WTC11 (cell line): ENCODE data around the gene SAT2. TPM values are rescaled to one million over a fixed set of nuclear protein-coding genes. Genes with fewer than 3 reads are reported as not detected.

Experiments
- ATAC-seq: fragments of 200-7000 bp; cut with Tn5 transposase; 2 replicates; pipeline ENCODE4 v1.10.0; 2021; ENCODE audit warnings: mild to moderate bottlenecking, moderate library complexity
- CTCF ChIA-PET: fragments of 300-600 bp; sonication (Branson Sonifier 250); formaldehyde crosslinking; loops from one replicate; lab custom pipeline; 2021; ENCODE audit warnings: antibody characterized with exemption; lab: Charles Lee
- POLR2A ChIA-PET: fragments of 350-600 bp; sonication (Branson Sonifier 250); formaldehyde crosslinking; loops from one replicate; lab custom pipeline; 2021; ENCODE audit warnings: antibody characterized with exemption; lab: Charles Lee
- DNase-seq: peaks from one replicate; pipeline ENCODE4 v3.0.0; 2021; ENCODE audit warnings: low spot score
- H3K27ac Mint-ChIP-seq: 2 replicates; pipeline ENCODE4 v1.8.0; 2021; ENCODE audit warnings: mixed read lengths
- H3K27me3 Mint-ChIP-seq: 2 replicates; pipeline ENCODE4 v1.8.0; 2021; ENCODE audit warnings: low read depth, mild to moderate bottlenecking, moderate library complexity, mixed read lengths
- H3K36me3 Mint-ChIP-seq: 2 replicates; pipeline ENCODE4 v1.8.0; 2021; ENCODE audit warnings: mixed read lengths
- H3K4me1 Mint-ChIP-seq: 2 replicates; pipeline ENCODE4 v1.8.0; 2022; ENCODE audit warnings: mixed read lengths
- H3K4me3 Mint-ChIP-seq: 2 replicates; pipeline ENCODE4 v1.8.0; 2021; ENCODE audit warnings: mild to moderate bottlenecking, moderate library complexity, mixed read lengths
- H3K9me3 Mint-ChIP-seq: 2 replicates; pipeline ENCODE4 v1.8.0; 2021; ENCODE audit warnings: mixed read lengths
- FOXK1 ChIP-seq: sonication (generic); formaldehyde crosslinking; IDR thresholded peaks from 2 replicates; pipeline ENCODE4 v1.8.0; 2022; ENCODE audit warnings: mild to moderate bottlenecking, moderate library complexity, missing genetic modification reagents
- GABPB1 ChIP-seq: sonication (generic); formaldehyde crosslinking; IDR thresholded peaks from 2 replicates; pipeline ENCODE4 v1.8.1; 2023; ENCODE audit warnings: mild to moderate bottlenecking, missing genetic modification reagents
- NR3C1 ChIP-seq: sonication (generic); formaldehyde crosslinking; conservative IDR thresholded peaks from 2 replicates; pipeline ENCODE4 v1.8.1; 2023; ENCODE audit warnings: low read depth, mild to moderate bottlenecking, missing genetic modification reagents
- PRRX2 ChIP-seq: fragments of 250-450 bp; sonication (Bioruptor Pico); IDR thresholded peaks from 2 replicates; pipeline ENCODE4 v1.8.0; 2021; ENCODE audit warnings: mild to moderate bottlenecking
- SMAD3 ChIP-seq: sonication (generic); formaldehyde crosslinking; IDR thresholded peaks from 2 replicates; pipeline ENCODE4 v1.8.0; 2022; ENCODE audit warnings: missing genetic modification reagents, mild to moderate bottlenecking, borderline replicate concordance
- TCF7 ChIP-seq: sonication (generic); formaldehyde crosslinking; IDR thresholded peaks from 2 replicates; pipeline ENCODE4 v1.8.0; 2022; ENCODE audit warnings: mild to moderate bottlenecking, low read depth, missing genetic modification reagents, moderate library complexity
- TEAD1 ChIP-seq: sonication (generic); formaldehyde crosslinking; IDR thresholded peaks from 2 replicates; pipeline ENCODE4 v1.8.0; 2022; ENCODE audit warnings: mild to moderate bottlenecking, missing genetic modification reagents
- TEAD4 ChIP-seq: sonication (generic); formaldehyde crosslinking; IDR thresholded peaks from 2 replicates; pipeline ENCODE4 v1.8.0; 2022; ENCODE audit warnings: mild to moderate bottlenecking, missing genetic modification reagents
- ZBTB21 ChIP-seq: sonication (generic); formaldehyde crosslinking; IDR thresholded peaks from 2 replicates; pipeline ENCODE4 v1.8.1; 2023; ENCODE audit warnings: mild to moderate bottlenecking, missing genetic modification reagents, borderline replicate concordance
- ZNF423 ChIP-seq: fragments of 250-450 bp; sonication (Bioruptor Pico); IDR thresholded peaks from 2 replicates; pipeline ENCODE4 v2.1.2; 2022; ENCODE audit warnings: mild to moderate bottlenecking, moderate library complexity
- total RNA-seq: library from RNA; stranded (reverse); gene quantifications from 3 replicates; pipeline ENCODE4 v1.2.3, GENCODE V29; 2021
- TF ChIP-seq, protein P1 (sequence below): fragments of 200-600 bp; IDR thresholded peaks from 2 replicates; pipeline ENCODE4 v1.8.0; 2022; ENCODE audit warnings: antibody characterized with exemption
- TF ChIP-seq, protein P2 (sequence below): sonication (generic); formaldehyde crosslinking; IDR thresholded peaks from 2 replicates; pipeline ENCODE4 v1.8.0; 2022; ENCODE audit warnings: mild to moderate bottlenecking, missing genetic modification reagents
- TF ChIP-seq, protein P3 (sequence below): fragments of 250-450 bp; sonication (Bioruptor Pico); IDR thresholded peaks from 2 replicates; pipeline ENCODE4 v2.1.2; 2022; ENCODE audit warnings: mild to moderate bottlenecking, moderate library complexity
- TF ChIP-seq, protein P4 (sequence below): sonication (generic); formaldehyde crosslinking; IDR thresholded peaks from 2 replicates; pipeline ENCODE4 v1.8.1; 2023; ENCODE audit warnings: mild to moderate bottlenecking, missing genetic modification reagents, borderline replicate concordance
- TF ChIP-seq, protein P5 (sequence below): sonication (generic); formaldehyde crosslinking; IDR thresholded peaks from 2 replicates; pipeline ENCODE4 v1.8.1; 2022; ENCODE audit warnings: low read depth, mild to moderate bottlenecking, moderate library complexity, missing genetic modification reagents, borderline replicate concordance
- TF ChIP-seq, protein P6 (sequence below): sonication (generic); formaldehyde crosslinking; IDR thresholded peaks from 2 replicates; pipeline ENCODE4 v1.8.0; 2023; ENCODE audit warnings: mild to moderate bottlenecking, missing genetic modification reagents
- TF ChIP-seq, protein P7 (sequence below): sonication (generic); formaldehyde crosslinking; IDR thresholded peaks from 2 replicates; pipeline ENCODE4 v1.8.0; 2022; ENCODE audit warnings: mild to moderate bottlenecking, missing genetic modification reagents

The SAT2 gene
- total RNA-seq, 1 experiment from 2014 or later, result 75.8 TPM

DNA sequence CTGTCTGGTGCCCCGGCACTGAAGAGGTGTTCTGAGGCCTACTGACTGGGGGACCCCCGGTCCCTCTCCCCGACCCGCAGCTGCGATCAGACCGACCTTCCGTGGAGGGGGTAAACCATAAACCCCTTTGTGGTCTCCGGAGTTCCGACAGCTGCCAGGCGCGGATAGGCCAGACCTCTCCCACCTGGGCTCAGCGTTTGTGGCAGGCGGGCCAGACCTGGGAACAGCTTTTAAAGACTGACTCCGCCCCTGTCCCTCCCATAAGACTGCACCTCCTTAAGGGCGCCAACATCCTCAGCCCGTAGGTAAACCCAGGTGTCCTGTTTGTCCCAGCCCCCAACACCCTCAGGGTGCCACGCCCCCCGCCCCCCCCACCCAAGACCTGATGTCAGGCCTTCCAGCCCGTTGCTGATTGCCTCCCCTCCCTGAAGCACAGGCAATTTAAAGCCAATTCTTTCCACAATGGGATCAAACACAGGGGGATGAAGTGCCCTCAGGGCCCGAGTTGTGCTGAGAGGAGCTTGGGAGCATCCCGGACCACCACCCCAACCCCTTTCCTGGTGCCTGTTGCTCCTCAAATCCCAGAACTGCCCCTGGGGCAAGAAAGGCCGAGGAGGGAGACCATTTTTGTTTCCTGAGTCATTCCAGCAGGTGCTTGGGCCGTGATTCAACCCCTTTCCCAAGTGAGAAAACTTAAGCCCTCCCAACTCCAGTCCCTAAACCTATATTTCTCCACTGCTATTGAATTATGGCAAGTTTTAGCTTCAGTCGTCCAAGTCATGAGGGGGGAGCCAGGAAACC is 37.5 kb downstream of the SAT2 start, which contains the start of gene SOX15:
SOX15 (minus strand) TSS at position 204 of the 801 bp plus-strand sequence. CDS start 418 bp downstream, outside the sequence.
- Mint-ChIP-seq H3K36me3 (peaks cover 44% of the 10 kb centered on the region), H3K4me3 (peak within 1 kb of the TSS; percentile 70), H3K4me1 (peaks cover 30% of the 10 kb centered on the region), H3K27ac (peak within 1 kb of the TSS; percentile 97), H3K9me3 (no peaks in the 10 kb centered on the region), H3K27me3 (no peaks in the 10 kb centered on the region)
- DNase-seq (peak; percentile 71), ATAC-seq (peak; percentile 60)
- ChIA-PET POLR2A (interaction anchor here (0.8 to 4.6 kb wide), 17 partner anchors 10 to 187 kb away, joined by 3 to 41 read pairs (median 4); partner anchors contain the start of genes ATP1B2, CD68, EFNB3 and SAT2), CTCF (interaction anchor here (0.7 to 4.3 kb wide), 49 partner anchors 8 to 600 kb away, joined by 3 to 61 read pairs (median 6); partner anchors contain the start of genes ACAP1, ATP1B2, BORCS6 and CD68)
- TF ChIP-seq, protein P1, sequence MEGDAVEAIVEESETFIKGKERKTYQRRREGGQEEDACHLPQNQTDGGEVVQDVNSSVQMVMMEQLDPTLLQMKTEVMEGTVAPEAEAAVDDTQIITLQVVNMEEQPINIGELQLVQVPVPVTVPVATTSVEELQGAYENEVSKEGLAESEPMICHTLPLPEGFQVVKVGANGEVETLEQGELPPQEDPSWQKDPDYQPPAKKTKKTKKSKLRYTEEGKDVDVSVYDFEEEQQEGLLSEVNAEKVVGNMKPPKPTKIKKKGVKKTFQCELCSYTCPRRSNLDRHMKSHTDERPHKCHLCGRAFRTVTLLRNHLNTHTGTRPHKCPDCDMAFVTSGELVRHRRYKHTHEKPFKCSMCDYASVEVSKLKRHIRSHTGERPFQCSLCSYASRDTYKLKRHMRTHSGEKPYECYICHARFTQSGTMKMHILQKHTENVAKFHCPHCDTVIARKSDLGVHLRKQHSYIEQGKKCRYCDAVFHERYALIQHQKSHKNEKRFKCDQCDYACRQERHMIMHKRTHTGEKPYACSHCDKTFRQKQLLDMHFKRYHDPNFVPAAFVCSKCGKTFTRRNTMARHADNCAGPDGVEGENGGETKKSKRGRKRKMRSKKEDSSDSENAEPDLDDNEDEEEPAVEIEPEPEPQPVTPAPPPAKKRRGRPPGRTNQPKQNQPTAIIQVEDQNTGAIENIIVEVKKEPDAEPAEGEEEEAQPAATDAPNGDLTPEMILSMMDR, result no peak
- 0 out of 2 replicates have a peak, but pooled peaks have one; percentile 10 for TF ChIP-seq FOXK1 (CRISPR knock-in tag)
- TF ChIP-seq, protein P2, sequence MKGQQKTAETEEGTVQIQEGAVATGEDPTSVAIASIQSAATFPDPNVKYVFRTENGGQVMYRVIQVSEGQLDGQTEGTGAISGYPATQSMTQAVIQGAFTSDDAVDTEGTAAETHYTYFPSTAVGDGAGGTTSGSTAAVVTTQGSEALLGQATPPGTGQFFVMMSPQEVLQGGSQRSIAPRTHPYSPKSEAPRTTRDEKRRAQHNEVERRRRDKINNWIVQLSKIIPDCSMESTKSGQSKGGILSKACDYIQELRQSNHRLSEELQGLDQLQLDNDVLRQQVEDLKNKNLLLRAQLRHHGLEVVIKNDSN (CRISPR knock-in tag), result no peak
- TF ChIP-seq, protein P3, sequence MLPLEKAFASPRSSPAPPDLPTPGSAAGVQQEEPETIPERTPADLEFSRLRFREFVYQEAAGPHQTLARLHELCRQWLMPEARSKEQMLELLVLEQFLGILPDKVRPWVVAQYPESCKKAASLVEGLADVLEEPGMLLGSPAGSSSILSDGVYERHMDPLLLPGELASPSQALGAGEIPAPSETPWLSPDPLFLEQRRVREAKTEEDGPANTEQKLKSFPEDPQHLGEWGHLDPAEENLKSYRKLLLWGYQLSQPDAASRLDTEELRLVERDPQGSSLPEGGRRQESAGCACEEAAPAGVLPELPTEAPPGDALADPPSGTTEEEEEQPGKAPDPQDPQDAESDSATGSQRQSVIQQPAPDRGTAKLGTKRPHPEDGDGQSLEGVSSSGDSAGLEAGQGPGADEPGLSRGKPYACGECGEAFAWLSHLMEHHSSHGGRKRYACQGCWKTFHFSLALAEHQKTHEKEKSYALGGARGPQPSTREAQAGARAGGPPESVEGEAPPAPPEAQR (CRISPR knock-in tag), result no peak

DNA sequence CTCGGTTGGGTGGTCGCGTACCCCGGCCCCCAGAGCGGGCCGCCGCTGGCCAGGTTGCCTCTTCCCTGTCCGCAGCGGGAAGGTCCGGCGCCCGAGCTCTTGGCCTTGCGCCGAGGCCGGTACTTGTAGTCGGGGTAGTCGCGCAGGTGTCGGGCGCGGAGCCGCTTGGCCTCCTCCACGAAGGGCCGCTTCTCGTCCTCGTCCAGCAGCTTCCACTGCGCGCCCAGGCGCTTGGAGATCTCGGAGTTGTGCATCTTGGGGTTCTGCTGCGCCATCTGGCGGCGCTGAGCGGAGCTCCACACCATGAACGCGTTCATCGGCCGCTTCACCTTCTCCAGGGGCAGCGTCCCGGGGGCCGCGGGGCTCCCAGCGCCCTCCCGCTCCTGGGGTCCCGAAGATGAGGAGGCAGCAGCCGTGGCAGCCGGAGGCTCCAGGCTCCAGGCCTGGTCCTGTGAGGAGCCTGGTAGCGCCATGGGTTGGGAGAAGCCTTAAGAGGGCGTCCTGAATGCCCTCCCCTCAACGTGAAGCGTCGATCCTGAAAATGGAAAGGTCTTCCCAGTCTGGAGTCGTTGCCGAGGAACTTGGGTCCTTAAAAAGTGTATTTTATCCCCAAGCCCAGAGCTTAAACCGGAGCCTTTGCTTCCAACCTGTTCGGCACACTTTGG is 38.3 kb downstream of the SAT2 start:
- CTCF ChIA-PET, result interaction anchor here (0.6 to 4.3 kb wide), 54 partner anchors 9 to 375 kb away, joined by 3 to 61 read pairs (median 5); partner anchors contain the start of genes ACAP1, ATP1B2, CD68 and DNAH2
- peak; percentile 71 for ATAC-seq
- peak; percentile 91 for DNase-seq
- no peaks in the 10 kb centered on the region for H3K27me3 Mint-ChIP-seq
- peak overlapping the region; percentile 70 for H3K4me3 Mint-ChIP-seq
- peaks cover 42% of the 10 kb centered on the region for H3K36me3 Mint-ChIP-seq
- peaks cover 38% of the 10 kb centered on the region for H3K4me1 Mint-ChIP-seq
- H3K27ac Mint-ChIP-seq, result peak overlapping the region; percentile 79
- no peaks in the 10 kb centered on the region for H3K9me3 Mint-ChIP-seq
- POLR2A ChIA-PET, result interaction anchor here (0.6 to 4.6 kb wide), 19 partner anchors 9 to 186 kb away, joined by 3 to 41 read pairs (median 4); partner anchors contain the start of genes ATP1B2, CD68, EFNB3 and SAT2
- TF ChIP-seq ZBTB21 (CRISPR knock-in tag) (no peak), NR3C1 (CRISPR knock-in tag) (no peak), ZNF423 (CRISPR knock-in tag) (0 out of 2 replicates have a peak, but pooled peaks have one; percentile 9), TEAD4 (no peak), SMAD3 (CRISPR knock-in tag) (no peak), PRRX2 (CRISPR knock-in tag) (no peak), TEAD1 (CRISPR knock-in tag) (no peak), GABPB1 (CRISPR knock-in tag) (no peak), TCF7 (CRISPR knock-in tag) (no peak)
- TF ChIP-seq, protein P4, sequence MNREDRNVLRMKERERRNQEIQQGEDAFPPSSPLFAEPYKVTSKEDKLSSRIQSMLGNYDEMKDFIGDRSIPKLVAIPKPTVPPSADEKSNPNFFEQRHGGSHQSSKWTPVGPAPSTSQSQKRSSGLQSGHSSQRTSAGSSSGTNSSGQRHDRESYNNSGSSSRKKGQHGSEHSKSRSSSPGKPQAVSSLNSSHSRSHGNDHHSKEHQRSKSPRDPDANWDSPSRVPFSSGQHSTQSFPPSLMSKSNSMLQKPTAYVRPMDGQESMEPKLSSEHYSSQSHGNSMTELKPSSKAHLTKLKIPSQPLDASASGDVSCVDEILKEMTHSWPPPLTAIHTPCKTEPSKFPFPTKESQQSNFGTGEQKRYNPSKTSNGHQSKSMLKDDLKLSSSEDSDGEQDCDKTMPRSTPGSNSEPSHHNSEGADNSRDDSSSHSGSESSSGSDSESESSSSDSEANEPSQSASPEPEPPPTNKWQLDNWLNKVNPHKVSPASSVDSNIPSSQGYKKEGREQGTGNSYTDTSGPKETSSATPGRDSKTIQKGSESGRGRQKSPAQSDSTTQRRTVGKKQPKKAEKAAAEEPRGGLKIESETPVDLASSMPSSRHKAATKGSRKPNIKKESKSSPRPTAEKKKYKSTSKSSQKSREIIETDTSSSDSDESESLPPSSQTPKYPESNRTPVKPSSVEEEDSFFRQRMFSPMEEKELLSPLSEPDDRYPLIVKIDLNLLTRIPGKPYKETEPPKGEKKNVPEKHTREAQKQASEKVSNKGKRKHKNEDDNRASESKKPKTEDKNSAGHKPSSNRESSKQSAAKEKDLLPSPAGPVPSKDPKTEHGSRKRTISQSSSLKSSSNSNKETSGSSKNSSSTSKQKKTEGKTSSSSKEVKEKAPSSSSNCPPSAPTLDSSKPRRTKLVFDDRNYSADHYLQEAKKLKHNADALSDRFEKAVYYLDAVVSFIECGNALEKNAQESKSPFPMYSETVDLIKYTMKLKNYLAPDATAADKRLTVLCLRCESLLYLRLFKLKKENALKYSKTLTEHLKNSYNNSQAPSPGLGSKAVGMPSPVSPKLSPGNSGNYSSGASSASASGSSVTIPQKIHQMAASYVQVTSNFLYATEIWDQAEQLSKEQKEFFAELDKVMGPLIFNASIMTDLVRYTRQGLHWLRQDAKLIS (CRISPR knock-in tag), result no peak
- TF ChIP-seq, protein P5, sequence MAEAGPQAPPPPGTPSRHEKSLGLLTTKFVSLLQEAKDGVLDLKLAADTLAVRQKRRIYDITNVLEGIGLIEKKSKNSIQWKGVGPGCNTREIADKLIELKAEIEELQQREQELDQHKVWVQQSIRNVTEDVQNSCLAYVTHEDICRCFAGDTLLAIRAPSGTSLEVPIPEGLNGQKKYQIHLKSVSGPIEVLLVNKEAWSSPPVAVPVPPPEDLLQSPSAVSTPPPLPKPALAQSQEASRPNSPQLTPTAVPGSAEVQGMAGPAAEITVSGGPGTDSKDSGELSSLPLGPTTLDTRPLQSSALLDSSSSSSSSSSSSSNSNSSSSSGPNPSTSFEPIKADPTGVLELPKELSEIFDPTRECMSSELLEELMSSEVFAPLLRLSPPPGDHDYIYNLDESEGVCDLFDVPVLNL (CRISPR knock-in tag), result no peak
- TF ChIP-seq, protein P6, sequence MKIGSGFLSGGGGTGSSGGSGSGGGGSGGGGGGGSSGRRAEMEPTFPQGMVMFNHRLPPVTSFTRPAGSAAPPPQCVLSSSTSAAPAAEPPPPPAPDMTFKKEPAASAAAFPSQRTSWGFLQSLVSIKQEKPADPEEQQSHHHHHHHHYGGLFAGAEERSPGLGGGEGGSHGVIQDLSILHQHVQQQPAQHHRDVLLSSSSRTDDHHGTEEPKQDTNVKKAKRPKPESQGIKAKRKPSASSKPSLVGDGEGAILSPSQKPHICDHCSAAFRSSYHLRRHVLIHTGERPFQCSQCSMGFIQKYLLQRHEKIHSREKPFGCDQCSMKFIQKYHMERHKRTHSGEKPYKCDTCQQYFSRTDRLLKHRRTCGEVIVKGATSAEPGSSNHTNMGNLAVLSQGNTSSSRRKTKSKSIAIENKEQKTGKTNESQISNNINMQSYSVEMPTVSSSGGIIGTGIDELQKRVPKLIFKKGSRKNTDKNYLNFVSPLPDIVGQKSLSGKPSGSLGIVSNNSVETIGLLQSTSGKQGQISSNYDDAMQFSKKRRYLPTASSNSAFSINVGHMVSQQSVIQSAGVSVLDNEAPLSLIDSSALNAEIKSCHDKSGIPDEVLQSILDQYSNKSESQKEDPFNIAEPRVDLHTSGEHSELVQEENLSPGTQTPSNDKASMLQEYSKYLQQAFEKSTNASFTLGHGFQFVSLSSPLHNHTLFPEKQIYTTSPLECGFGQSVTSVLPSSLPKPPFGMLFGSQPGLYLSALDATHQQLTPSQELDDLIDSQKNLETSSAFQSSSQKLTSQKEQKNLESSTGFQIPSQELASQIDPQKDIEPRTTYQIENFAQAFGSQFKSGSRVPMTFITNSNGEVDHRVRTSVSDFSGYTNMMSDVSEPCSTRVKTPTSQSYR, result no peak
- TF ChIP-seq, protein P7, sequence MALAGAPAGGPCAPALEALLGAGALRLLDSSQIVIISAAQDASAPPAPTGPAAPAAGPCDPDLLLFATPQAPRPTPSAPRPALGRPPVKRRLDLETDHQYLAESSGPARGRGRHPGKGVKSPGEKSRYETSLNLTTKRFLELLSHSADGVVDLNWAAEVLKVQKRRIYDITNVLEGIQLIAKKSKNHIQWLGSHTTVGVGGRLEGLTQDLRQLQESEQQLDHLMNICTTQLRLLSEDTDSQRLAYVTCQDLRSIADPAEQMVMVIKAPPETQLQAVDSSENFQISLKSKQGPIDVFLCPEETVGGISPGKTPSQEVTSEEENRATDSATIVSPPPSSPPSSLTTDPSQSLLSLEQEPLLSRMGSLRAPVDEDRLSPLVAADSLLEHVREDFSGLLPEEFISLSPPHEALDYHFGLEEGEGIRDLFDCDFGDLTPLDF, result no peak
